ENCODE results near the gene CARD9.

DNA sequence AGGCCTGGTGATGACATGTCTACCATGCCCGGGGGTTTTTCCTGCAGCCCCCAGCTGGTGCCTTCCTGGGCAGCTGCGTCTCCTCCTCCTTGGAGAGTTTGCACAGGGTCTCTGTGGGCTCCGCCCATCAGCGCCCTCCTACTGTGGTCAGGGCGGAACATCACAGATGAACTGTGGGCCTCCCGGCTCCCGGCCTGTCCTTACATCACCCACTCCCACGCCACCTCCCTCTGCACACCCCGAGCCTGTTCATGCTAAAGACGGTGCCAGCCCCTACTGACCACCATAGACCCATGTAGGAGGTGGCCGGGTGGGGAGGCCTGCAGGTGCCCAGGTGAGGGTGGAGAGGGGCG, 33.5 kb downstream of the CARD9 start:
- TF ChIP-seq, protein P1, sequence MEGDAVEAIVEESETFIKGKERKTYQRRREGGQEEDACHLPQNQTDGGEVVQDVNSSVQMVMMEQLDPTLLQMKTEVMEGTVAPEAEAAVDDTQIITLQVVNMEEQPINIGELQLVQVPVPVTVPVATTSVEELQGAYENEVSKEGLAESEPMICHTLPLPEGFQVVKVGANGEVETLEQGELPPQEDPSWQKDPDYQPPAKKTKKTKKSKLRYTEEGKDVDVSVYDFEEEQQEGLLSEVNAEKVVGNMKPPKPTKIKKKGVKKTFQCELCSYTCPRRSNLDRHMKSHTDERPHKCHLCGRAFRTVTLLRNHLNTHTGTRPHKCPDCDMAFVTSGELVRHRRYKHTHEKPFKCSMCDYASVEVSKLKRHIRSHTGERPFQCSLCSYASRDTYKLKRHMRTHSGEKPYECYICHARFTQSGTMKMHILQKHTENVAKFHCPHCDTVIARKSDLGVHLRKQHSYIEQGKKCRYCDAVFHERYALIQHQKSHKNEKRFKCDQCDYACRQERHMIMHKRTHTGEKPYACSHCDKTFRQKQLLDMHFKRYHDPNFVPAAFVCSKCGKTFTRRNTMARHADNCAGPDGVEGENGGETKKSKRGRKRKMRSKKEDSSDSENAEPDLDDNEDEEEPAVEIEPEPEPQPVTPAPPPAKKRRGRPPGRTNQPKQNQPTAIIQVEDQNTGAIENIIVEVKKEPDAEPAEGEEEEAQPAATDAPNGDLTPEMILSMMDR (IDR thresholded peaks at IDR 0.05; ENCODE audit: low read length) = no peak
- TF ChIP-seq EZH2 (IDR thresholded peaks at IDR 0.05; ENCODE audit: borderline replicate concordance, low read length) = no peak

Data from OCI-LY1 (cell line).